Measurements from ENCODE around the gene PPP2R2C.

Gene PPP2R2C

GRCh38 chr4:6378493-6379445, 93.6 kb downstream of the PPP2R2C start:
- no peak for DNase-seq (ENCODE audit: low spot score)

- no peak for DNase-seq (ENCODE audit: low spot score)
These were observed 94.6 kb downstream of the PPP2R2C start for GRCh38 chr4:6377626-6378492.

- DNase-seq (ENCODE audit: low spot score) = no peak
These were observed 96.7 kb downstream of the PPP2R2C start for GRCh38 chr4:6375620-6376295.

- DNase-seq (ENCODE audit: low spot score) = no peak
These were observed 97.8 kb downstream of the PPP2R2C start for GRCh38 chr4:6374575-6374974.

- no peak for DNase-seq (ENCODE audit: low spot score)
These were observed 98.6 kb downstream of the PPP2R2C start for GRCh38 chr4:6373541-6374410.

GRCh38 chr4:6372649-6373525, 99.5 kb downstream of the PPP2R2C start:
- peak; percentile 72 for DNase-seq (ENCODE audit: low spot score)

- DNase-seq (ENCODE audit: low spot score) = no peak
These were observed 100.6 kb downstream of the PPP2R2C start for GRCh38 chr4:6371812-6372211.

- DNase-seq (ENCODE audit: low spot score) = no peak
These were observed 101.1 kb downstream of the PPP2R2C start for GRCh38 chr4:6371271-6371670.

- DNase-seq (ENCODE audit: low spot score) = no peak
These were observed 102.3 kb downstream of the PPP2R2C start for GRCh38 chr4:6369924-6370645.

GRCh38 chr4:6369511-6369910, 102.9 kb downstream of the PPP2R2C start:
- no peak for DNase-seq (ENCODE audit: low spot score)

- no peak for DNase-seq (ENCODE audit: low spot score)
These were observed 103.4 kb downstream of the PPP2R2C start for GRCh38 chr4:6369035-6369434.

- no peak for DNase-seq (ENCODE audit: low spot score)
These were observed 103.8 kb downstream of the PPP2R2C start for GRCh38 chr4:6368601-6369000.

GRCh38 chr4:6368096-6368495, 104.3 kb downstream of the PPP2R2C start:
- no peak for DNase-seq (ENCODE audit: low spot score)

GRCh38 chr4:6367371-6367851, 105.0 kb downstream of the PPP2R2C start:
- DNase-seq (ENCODE audit: low spot score) = no peak

GRCh38 chr4:6366581-6366980, 105.8 kb downstream of the PPP2R2C start:
- no peak for DNase-seq (ENCODE audit: low spot score)

GRCh38 chr4:6365545-6366086, 106.8 kb downstream of the PPP2R2C start:
- no peak for DNase-seq (ENCODE audit: low spot score)

GRCh38 chr4:6364581-6364980, 107.8 kb downstream of the PPP2R2C start:
- DNase-seq (ENCODE audit: low spot score) = no peak

GRCh38 chr4:6364146-6364545, 108.3 kb downstream of the PPP2R2C start:
- DNase-seq (ENCODE audit: low spot score) = no peak

- peak; percentile 39 for DNase-seq (ENCODE audit: low spot score)
These were observed 109.5 kb downstream of the PPP2R2C start for GRCh38 chr4:6362896-6363295.

All from GM03348 (cell line).